K562 (cell line): Measurements from ENCODE around the gene MT1M. TPM values are rescaled to one million over a fixed set of nuclear protein-coding genes. Genes with fewer than 3 reads are reported as not detected.
A peak's percentile ranks its signal among the peaks of the same experiment; 100 is the strongest.

Experiments used
- ATAC-seq: fragments of 200-7000 bp; cut with Tn5 transposase; 3 replicates; pipeline ENCODE4 v1.9.1; 2020; ENCODE audit warnings: moderate library complexity
- BruUV-seq: library from RNA; stranded (reverse); fragments of 400-500 nt; replicated peaks from 2 replicates; lab custom pipeline; 2021; lab: Mats Ljungman, UMichigan
- CTCF ChIA-PET: fragments of 300-600 bp; formaldehyde crosslinking; extraction: SDS; loops from one replicate; lab custom pipeline; 2021; ENCODE audit warnings: low intra/inter-chr PET ratio; lab: Yijun Ruan, JAX
- POLR2A ChIA-PET: fragments of 300-600, 350-650 bp; sonication (Branson Sonifier 250); formaldehyde crosslinking; extraction: SDS; loops from one replicate; lab custom pipeline; 2021; ENCODE audit warnings: antibody characterized with exemption, inconsistent platforms; lab: Yijun Ruan, JAX
- DNase-seq, 4 experiments: peaks; one replicate each; pipeline versions ENCODE4 v3.0.0 to v3.0.0-alpha.2; 2011 to 2018; ENCODE audit warnings: low spot score in 3 of 4, mixed read lengths in 3 of 4; ENCODE audit errors: extremely low read depth in 1 of 4
- FAIRE-seq: peaks from 2 replicates; lab custom pipeline; 2011; peaks lifted over from hg19 to GRCh38; lab: Jason Lieb, UNC
- H2AFZ ChIP-seq: 2 replicates; pipeline ENCODE4 v1.6.0; 2011; ENCODE audit warnings: low read depth, low read length, control low read depth, inconsistent platforms
- H3K27ac ChIP-seq: fragments of 200-600 bp; 3 replicates; pipeline ENCODE4 v1.8.0; 2011; ENCODE audit warnings: low read depth, mild to moderate bottlenecking, control low read depth, inconsistent platforms, low read length, moderate library complexity, mixed read lengths; ENCODE audit errors: extremely low read depth
- H3K27me3 ChIP-seq, 2 experiments: fragments of 300-600 bp in 1 of 2; 2 replicates in 1 of 2; 3 replicates in 1 of 2; pipeline versions ENCODE4 v1.6.0 to v1.8.0; 2011; ENCODE audit warnings: inconsistent platforms in 2 of 2, low read length in 2 of 2, mild to moderate bottlenecking in 1 of 2, mixed read lengths in 1 of 2, moderate library complexity in 1 of 2; ENCODE audit not compliant: control insufficient read depth in 2 of 2, insufficient read depth in 2 of 2
- H3K36me3 ChIP-seq: fragments of 300-600 bp; 3 replicates; pipeline ENCODE4 v1.8.0; 2011; ENCODE audit warnings: mild to moderate bottlenecking, low read length, inconsistent platforms; ENCODE audit not compliant: control insufficient read depth, insufficient read depth
- H3K4me1 ChIP-seq, 2 experiments: fragments of 200-600 bp in 1 of 2; replicated peaks in 1 of 2; 2 replicates in 1 of 2; 3 replicates in 1 of 2; pipeline versions ENCODE4 v1.5.1 to v1.8.0; 2011; ENCODE audit warnings: inconsistent platforms in 2 of 2, low read length in 2 of 2, mild to moderate bottlenecking in 1 of 2, mixed read lengths in 1 of 2, moderate library complexity in 1 of 2; ENCODE audit not compliant: control insufficient read depth in 2 of 2, insufficient read depth in 2 of 2
- H3K4me2 ChIP-seq: 2 replicates; pipeline ENCODE4 v1.6.1; 2011; ENCODE audit warnings: low read length, control low read depth, inconsistent platforms, mixed read lengths; ENCODE audit not compliant: insufficient read depth
- H3K4me3 ChIP-seq: fragments of 200-600 bp; sonication (generic), shearing (Covaris generic); 2 replicates; pipeline ENCODE4 v1.5.1; 2016; ENCODE audit warnings: control low read depth, inconsistent platforms
- H3K79me2 ChIP-seq: fragments of 200-600 bp; 3 replicates; pipeline ENCODE4 v1.8.0; 2011; ENCODE audit warnings: low read length, inconsistent platforms; ENCODE audit not compliant: control insufficient read depth, insufficient read depth
- H3K9ac ChIP-seq, 2 experiments: 2 replicates each; pipeline versions ENCODE4 v1.6.0 to v1.6.1; 2011; ENCODE audit warnings: low read depth in 2 of 2, low read length in 2 of 2, control low read depth in 1 of 2, inconsistent platforms in 1 of 2, mild to moderate bottlenecking in 1 of 2, mixed read lengths in 1 of 2; ENCODE audit not compliant: insufficient read depth in 1 of 2
- H3K9me1 ChIP-seq: one replicate; pipeline ENCODE4 v1.6.0; 2011; ENCODE audit warnings: inconsistent platforms, mild to moderate bottlenecking, low read length, moderate library complexity; ENCODE audit not compliant: control insufficient read depth, insufficient read depth
- H3K9me3 ChIP-seq: replicated peaks from 2 replicates; pipeline ENCODE4 v1.5.1; 2011; ENCODE audit warnings: low read depth, low read length, inconsistent platforms; ENCODE audit not compliant: control insufficient read depth, insufficient read depth
- H4K20me1 ChIP-seq: replicated peaks from 2 replicates; pipeline ENCODE4 v1.6.1; 2011; ENCODE audit warnings: low read length, inconsistent platforms, mixed read lengths; ENCODE audit not compliant: control insufficient read depth, insufficient read depth
- CTCF ChIP-seq, 3 experiments: IDR thresholded peaks in 2 of 3; conservative IDR thresholded peaks in 1 of 3; 2 replicates each; pipeline ENCODE4 v1.5.1; 2011 to 2012; ENCODE audit warnings: low read length in 3 of 3, mild to moderate bottlenecking in 3 of 3, control low read depth in 2 of 3, improper control_type of control experiment in 1 of 3, inconsistent platforms in 1 of 3, low read depth in 1 of 3, mixed read lengths in 1 of 3, moderate library complexity in 1 of 3; ENCODE audit not compliant: insufficient read depth in 2 of 3
- DACH1 ChIP-seq: fragments of 450-650 bp; IDR thresholded peaks from 2 replicates; pipeline ENCODE4 v1.6.1; 2018; ENCODE audit not compliant: partially characterized antibody
- GATA2 ChIP-seq: sonication (generic); formaldehyde crosslinking; IDR thresholded peaks from 2 replicates; pipeline ENCODE4 v1.4.0; 2020; ENCODE audit warnings: mild to moderate bottlenecking, missing genetic modification reagents
- NR2C2 ChIP-seq, 2 experiments: fragments of 200-800 bp in 1 of 2; sonication (Bioruptor generic) in 1 of 2; sonication (generic) in 1 of 2; formaldehyde crosslinking in 1 of 2; IDR thresholded peaks; 2 replicates each; pipeline versions ENCODE4 v1.6.1 to v1.8.0; 2016 to 2022; ENCODE audit warnings: mild to moderate bottlenecking in 1 of 2, missing compliant biosample characterization in 1 of 2, missing genetic modification characterization in 1 of 2, missing genetic modification reagents in 1 of 2
- RAD21 ChIP-seq, 2 experiments: fragments of 250-450 bp in 1 of 2; fragments of 450-650 bp in 1 of 2; sonication (Bioruptor Pico) in 1 of 2; formaldehyde crosslinking in 1 of 2; IDR thresholded peaks in 1 of 2; conservative IDR thresholded peaks in 1 of 2; 2 replicates each; pipeline versions ENCODE4 v1.4.0 to v1.8.0; 2020 to 2022; ENCODE audit warnings: mild to moderate bottlenecking in 2 of 2, moderate library complexity in 1 of 2
- RCOR1 ChIP-seq, 2 experiments: IDR thresholded peaks; 2 replicates each; pipeline ENCODE4 v1.6.1; 2012; ENCODE audit warnings: low read depth in 2 of 2, low read length in 2 of 2, borderline replicate concordance in 1 of 2, improper control_type of control experiment in 1 of 2
- REST ChIP-seq, 2 experiments: fragments of 450-650 bp; formaldehyde crosslinking in 1 of 2; IDR thresholded peaks; 2 replicates each; pipeline versions ENCODE4 v1.4.0 to v1.6.1; 2014 to 2020; ENCODE audit warnings: mild to moderate bottlenecking in 2 of 2, borderline replicate concordance in 1 of 2, low read depth in 1 of 2
- SMC3 ChIP-seq: conservative IDR thresholded peaks from 2 replicates; pipeline ENCODE4 v1.6.1; 2011; ENCODE audit warnings: low read depth, low read length, improper control_type of control experiment; ENCODE audit not compliant: insufficient read depth
- WGBS: fragments of 100-300 bp; shearing (Covaris generic); methylation state at CpG from one replicate; pipeline ENCODE4 v1.1.6; 2016; ENCODE audit warnings: low coverage, mixed read lengths; ENCODE audit not compliant: insufficient coverage; ENCODE audit errors: missing lambda C conversion rate; 5-methylcytosine and 5-hydroxymethylcytosine counted together
- in situ Hi-C: fragments of 300-500 bp; cut with MboI; formaldehyde crosslinking; loops from 4 replicates; pipeline ENCODE4 v1.15.0; 2018; ENCODE audit warnings: inconsistent platforms, mixed read lengths
- intact Hi-C: fragments of 100-400 bp; cut with micrococcal nuclease; formaldehyde crosslinking; loops from 2 replicates; pipeline ENCODE4 v1.14.2; 2022
- polyA plus RNA-seq, 8 experiments: library from polyadenylated mRNA; depleted of rRNA in 4 of 8; stranded (reverse) in 5 of 8; unstranded in 3 of 8; fragments of >200 nt; fragmentation: Nextera tagmentation in 2 of 8; fragmentation: Illumina TruSeq in 1 of 8; extraction: Ambion mirVana in 2 of 8; extraction: Trizol in 1 of 8; gene quantifications; 2 replicates each; pipeline versions ENCODE4 v1.2.1 to v1.2.3, GENCODE V29; 2011 to 2014; ENCODE audit warnings: inconsistent platforms in 1 of 8, missing spikeins in 1 of 8
- total RNA-seq, 7 experiments: library from RNA; depleted of rRNA in 6 of 7; stranded (reverse); fragments of >200 nt in 6 of 7; fragmentation: Illumina TruSeq in 2 of 7; extraction: Trizol in 2 of 7; gene quantifications; 2 replicates each; pipeline versions ENCODE4 v1.2.1 to v1.2.3, GENCODE V29; 2011 to 2021; ENCODE audit warnings: low replicate concordance in 1 of 7

The MT1M gene
- total and polyA plus RNA-seq, 9 of the 15 experiments (the other 6 are each of a cell fraction or from before 2014, with no cell fraction given) = not detected

DNA sequence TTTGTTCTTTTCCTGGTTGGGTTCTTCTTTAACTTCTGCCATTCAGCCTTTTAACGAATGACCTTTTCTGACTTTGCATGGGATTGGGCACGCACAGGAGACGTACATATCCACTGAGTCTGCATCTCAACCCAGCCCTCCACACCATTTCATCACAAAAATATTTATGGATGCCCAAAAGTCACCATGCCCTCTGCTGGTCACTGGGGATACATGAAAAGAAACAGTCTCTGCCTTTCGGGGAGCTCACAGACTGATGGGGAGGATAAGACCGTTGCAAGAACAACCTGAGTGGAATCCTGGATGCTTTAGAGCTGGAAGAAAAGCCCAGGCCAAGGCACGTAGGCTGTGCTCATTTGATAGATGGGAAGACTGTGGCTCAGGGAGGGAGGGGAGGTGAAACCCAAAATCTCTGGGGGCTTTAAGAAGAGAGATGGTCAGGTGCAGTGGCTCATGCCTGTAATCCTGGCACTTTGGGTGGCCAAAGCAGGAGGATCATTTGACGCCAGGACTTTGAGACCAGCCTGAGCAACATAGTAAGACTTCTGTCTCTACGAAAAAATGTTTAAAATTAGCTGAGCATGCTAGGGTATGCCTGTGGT lies 32.0 kb upstream of the MT1M start:
- Histone ChIP-seq H3K9me1 (no peaks in the 10 kb centered on the region), H3K36me3 (no peaks in the 10 kb centered on the region), H3K27me3 (peaks cover 3 to 16% of the 10 kb centered on the region in 2 experiments; a peak in 2 of 5 replicates), H3K9ac (no peak overlapping the region), H3K4me3 (no peak overlapping the region), H3K4me1 (no peaks in the 10 kb centered on the region; a peak in 1 of 5 replicates), H2AFZ (no peak overlapping the region), H3K79me2 (no peaks in the 10 kb centered on the region), H3K27ac (no peak overlapping the region), H3K9me3 (no peaks in the 10 kb centered on the region), H3K4me2 (no peak overlapping the region), H4K20me1 (no peaks in the 10 kb centered on the region)
- CTCF ChIA-PET = interaction anchor here (0.6 to 1.2 kb wide), 3 partner anchors 22 to 101 kb away, joined by 3 to 4 read pairs (median 4); no protein-coding TSS in a partner anchor
- BruUV-seq = no TSS peak
- WGBS = under 1% methylated on average over 8 of the region's 8 CpGs
- in situ Hi-C loops (no loop called here), intact Hi-C loops (no loop called here)
- peak; percentile 47 to 61 (median 56) for DNase-seq
- peak; percentile 78 for ATAC-seq
- POLR2A ChIA-PET = interaction anchor here (0.6 to 1.0 kb wide), 3 partner anchors 101 to 463 kb away, joined by 3 to 4 read pairs (median 4); no protein-coding TSS in a partner anchor
- peak; percentile 90 for FAIRE-seq
- TF ChIP-seq REST (IDR thresholded peaks at IDR 0.05; ENCODE audit: borderline replicate concordance) (peak; percentile 42; the same call in 1 of the 2 replicates), REST (CRISPR knock-in tag; IDR thresholded peaks at IDR 0.05; ENCODE audit: low read depth) (no peak), RAD21 (CRISPR knock-in tag; conservative IDR thresholded peaks at IDR 0.05 in 1 of 2, IDR thresholded peaks at IDR 0.05 in 1 of 2) (peak; percentile 25 to 61), RCOR1 (IDR thresholded peaks at IDR 0.05; ENCODE audit: borderline replicate concordance in 1 of 2, low read depth in 2 of 2, low read length in 2 of 2) (peak in 1 of 2 experiments; percentile 16; a peak in 1 of 4 replicates), GATA2 (CRISPR knock-in tag) (peak; percentile 38; the same call in 1 of the 2 replicates), CTCF (IDR thresholded peaks at IDR 0.05 in 2 of 3, conservative IDR thresholded peaks at IDR 0.05 in 1 of 3; ENCODE audit: insufficient read depth in 2 of 3, low read depth in 1 of 3, low read length in 3 of 3) (peak; percentile 61 to 74 (median 73)), NR2C2 (CRISPR knock-in tag; IDR thresholded peaks at IDR 0.05) (no peak), NR2C2 (tag; IDR thresholded peaks at IDR 0.05) (no peak), SMC3 (peak; percentile 52), DACH1 (no peak)
